DOHH2 (cell line): ENCODE measurements around the gene TPCN1.

Experiments
- EZH2phosphoT487 ChIP-seq: fragments of 200-600 bp; sonication (generic); IDR thresholded peaks from 2 replicates; pipeline ENCODE4 v1.6.1; 2017; ENCODE audit warnings: borderline replicate concordance, mild to moderate bottlenecking, antibody characterized with exemption, low read length, moderate library complexity, mixed read lengths
- TF ChIP-seq, protein P1 (sequence below): fragments of 200-600 bp; sonication (generic); IDR thresholded peaks from one replicate; pipeline ENCODE4 v1.5.1; 2014; ENCODE audit warnings: antibody characterized with exemption, mild to moderate bottlenecking, low read depth, low read length; ENCODE audit not compliant: poor library complexity, severe bottlenecking

- TF ChIP-seq, protein P1, sequence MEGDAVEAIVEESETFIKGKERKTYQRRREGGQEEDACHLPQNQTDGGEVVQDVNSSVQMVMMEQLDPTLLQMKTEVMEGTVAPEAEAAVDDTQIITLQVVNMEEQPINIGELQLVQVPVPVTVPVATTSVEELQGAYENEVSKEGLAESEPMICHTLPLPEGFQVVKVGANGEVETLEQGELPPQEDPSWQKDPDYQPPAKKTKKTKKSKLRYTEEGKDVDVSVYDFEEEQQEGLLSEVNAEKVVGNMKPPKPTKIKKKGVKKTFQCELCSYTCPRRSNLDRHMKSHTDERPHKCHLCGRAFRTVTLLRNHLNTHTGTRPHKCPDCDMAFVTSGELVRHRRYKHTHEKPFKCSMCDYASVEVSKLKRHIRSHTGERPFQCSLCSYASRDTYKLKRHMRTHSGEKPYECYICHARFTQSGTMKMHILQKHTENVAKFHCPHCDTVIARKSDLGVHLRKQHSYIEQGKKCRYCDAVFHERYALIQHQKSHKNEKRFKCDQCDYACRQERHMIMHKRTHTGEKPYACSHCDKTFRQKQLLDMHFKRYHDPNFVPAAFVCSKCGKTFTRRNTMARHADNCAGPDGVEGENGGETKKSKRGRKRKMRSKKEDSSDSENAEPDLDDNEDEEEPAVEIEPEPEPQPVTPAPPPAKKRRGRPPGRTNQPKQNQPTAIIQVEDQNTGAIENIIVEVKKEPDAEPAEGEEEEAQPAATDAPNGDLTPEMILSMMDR, result no peak
- no peak for TF ChIP-seq EZH2phosphoT487
These were observed 26.1 kb downstream of the TPCN1 start for GRCh38 chr12:113247123-113248050.
